GM19452 (cell line): ENCODE measurements around the gene ELMO1.
"Not testable (repeated sequence)": the region's sequence is repeated elsewhere in the genome, so short reads cannot be mapped to it uniquely, and the experiment has no call there.

Experiments
- ATAC-seq: cut with Tn5 transposase; IDR thresholded peaks from one replicate; pipeline ENCODE4 v1.9.1; 2021; ENCODE audit not compliant: unreplicated experiment

ELMO1 gene

DNA sequence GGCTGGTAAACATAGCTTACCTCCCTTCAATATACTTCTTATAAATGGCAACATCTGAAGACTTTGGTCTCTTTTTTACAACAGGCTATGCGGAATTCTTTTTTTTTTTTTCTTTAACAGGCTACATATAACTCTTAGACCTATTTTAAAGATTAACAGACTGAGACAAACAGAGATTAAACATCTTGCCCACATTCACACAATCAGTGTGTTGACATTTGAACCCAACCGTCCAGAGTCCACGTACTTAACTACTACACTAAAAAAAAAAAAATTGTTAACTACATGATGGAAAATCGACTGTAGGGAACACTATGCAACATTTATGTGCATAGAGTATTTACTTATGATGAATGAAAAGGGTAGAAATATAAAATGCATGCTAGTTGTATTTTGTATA, 298.5 kb downstream of the ELMO1 start:
- no peak for ATAC-seq

DNA sequence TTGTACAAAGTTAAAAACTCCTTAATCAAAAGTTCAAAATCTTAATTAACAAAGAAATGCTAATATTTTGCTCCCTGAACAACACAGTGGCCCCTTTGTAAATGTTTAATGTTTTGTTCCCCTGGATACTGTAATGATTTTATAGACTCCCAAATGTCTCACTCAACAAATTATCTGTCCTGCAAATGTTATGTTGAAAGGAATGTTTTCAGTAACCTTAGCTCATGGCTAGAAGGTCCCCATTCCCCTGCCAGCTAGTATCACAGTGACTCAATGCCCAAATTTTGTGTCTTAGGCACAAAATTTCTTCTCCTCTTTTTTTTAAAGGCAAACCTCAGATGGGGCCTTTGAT, 298.9 kb downstream of the ELMO1 start:
- ATAC-seq = no peak

DNA sequence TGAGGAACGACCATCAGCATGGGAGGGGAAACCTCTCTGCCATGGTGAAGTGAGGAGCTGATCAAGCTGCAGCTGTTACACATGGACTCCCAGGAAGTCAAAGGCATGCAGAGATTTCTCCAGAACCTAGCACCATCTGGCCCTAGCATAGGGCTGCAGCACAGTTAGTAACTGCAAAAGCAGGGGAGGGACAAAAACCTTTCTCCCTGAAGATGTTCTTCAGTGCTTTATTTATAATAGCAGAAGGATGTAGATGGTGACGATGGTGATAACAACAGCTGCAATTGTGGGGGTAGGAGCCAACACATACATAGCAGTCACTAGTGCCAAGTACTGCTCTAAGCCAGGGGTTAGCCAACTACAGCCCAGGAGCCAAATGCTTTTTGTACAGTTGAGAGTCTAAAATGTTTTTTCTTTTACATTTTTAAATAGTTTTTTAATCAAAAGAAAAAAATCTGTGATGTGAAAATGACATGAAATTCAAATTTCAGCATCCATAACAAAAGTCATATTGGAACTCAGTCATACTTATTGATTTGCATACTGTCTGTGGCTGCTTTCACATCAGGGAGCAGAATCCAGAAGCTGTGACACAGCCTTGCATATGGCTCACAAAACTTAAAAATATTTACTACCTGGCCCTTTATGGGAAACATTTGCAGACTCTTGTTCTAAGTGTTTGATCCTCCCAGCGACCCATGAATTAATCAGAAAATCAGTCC, 299.5 kb downstream of the ELMO1 start:
- ATAC-seq = no peak

DNA sequence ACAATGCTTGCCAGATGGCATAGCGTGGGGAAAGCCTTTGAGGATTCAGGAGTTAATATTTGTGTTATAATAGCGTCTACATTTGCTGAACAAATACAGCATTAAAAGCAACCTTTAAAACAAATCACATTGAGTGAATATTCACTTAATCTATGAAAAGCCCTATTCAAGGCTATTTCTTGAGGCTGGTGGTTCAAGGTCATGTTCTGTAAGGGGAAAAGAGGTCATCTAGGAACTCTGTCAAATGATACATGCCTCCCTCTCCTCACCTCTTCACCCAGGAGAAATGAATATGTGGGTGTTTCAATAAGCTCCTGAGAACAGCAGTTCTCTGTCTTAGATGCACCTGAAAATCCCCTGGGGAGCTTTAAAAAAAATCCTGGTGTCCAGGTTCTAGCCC, 303.0 kb downstream of the ELMO1 start:
- no peak for ATAC-seq

DNA sequence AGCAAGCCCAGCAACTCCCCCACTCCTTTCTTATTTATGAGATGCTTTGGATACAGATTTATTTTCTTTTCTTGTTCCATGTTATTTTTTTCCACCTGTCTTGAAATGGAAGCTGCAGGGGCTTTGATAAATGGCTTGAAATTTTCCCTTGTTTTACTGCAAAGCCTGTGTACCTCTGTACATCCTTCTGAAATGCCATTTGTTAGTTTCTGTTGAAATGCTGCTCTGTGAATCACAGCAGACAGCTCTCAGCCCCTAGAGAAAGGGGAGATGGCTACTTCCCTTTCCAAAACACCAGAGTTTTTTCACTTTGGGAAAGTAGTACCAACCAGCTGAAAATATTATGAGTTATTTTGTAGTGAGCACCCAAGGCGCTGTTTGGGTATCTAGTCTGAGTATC, 304.2 kb downstream of the ELMO1 start:
- no peak for ATAC-seq

DNA sequence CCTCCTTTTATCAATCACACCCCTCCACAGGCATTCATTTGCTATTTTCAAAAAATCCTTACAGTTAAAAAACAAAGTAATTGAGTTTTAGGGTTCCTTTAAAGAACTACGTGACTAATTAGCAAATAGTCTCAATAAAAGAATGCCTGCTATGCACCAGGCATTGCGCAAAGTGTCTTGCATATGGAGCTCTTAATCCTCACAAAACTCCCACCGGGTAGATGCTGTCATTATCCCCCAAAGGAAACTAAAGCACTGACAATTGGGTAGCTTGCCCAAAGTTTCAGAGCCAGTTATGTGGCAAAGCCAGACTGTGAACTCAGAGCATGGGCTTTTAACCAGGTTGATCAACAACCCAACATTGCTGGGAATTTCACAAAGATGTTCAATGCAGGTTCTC, 305.7 kb downstream of the ELMO1 start:
- no peak for ATAC-seq

DNA sequence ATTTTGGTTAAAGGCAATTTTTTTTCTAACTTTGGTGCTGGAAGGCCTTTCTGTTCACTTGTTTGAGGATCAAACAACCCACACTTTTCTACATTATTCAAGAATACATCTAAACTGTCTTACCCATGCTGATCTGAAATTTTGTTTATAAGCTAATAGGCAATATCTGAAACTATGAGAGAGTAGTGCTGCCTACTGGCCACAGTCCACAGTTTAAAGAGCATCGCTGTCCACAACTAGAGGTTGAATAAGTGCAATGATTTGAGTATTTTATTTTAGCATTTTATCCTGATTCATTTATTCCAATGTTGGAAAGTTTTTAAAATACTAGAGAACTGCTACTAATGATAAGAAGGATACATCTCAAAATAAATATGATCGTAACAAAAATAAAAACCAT, 306.9 kb downstream of the ELMO1 start:
- no peak for ATAC-seq

DNA sequence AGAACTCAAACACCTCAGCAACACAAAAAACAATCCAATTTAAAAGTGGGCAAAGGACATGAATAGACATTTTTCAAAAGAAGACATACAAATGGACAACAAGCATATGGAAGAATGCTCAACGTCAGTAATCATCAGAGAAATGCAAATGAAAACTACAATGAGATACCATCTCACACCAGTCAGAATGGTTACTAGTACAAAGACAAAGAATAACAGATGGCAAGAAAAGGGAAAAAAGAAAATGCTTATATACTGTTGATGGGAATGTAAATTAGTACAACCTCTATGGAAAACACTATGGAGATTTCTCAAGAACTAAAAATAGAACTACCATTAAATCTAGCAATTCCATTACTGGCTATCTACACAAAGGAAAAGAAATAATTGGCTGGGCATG, 314.8 kb downstream of the ELMO1 start:
- not testable (repeated sequence) for ATAC-seq

DNA sequence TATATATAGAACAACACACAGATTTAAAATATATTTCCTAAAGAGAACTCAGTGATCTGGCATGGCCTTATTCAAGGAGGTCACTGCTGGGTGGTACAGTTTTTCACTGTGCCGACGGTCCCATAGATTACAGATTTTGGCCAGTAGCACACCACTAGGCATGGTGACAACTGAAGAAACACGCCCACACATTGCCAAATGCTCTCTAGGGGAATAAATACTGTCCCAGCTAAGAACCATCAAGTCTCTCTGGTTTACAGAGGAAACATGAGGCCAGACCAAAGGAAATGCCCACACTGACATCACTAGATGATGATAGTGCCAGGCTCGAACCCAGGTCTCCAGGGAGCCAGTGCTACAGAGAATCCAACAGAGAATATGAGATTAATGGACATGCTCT, 316.8 kb downstream of the ELMO1 start:
- ATAC-seq = no peak

DNA sequence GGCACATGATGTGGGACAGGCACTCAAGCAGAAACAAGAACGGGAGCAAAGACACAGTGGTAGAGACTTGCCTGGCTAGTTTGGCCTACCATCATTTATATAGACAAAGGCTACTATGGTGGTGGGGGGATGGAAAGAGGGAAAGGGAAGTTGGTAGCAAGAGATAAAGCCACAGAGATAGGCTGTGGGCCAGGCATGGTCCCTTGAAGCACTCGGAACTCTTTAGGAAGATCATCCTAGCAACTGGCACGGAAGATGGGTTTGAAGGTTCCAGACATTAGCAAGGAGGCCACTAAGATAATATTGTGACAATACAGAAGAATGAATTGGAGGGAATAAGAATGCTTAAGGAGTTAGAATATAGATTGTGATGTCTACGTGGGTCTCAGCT, 319.6 kb downstream of the ELMO1 start:
- ATAC-seq = no peak

DNA sequence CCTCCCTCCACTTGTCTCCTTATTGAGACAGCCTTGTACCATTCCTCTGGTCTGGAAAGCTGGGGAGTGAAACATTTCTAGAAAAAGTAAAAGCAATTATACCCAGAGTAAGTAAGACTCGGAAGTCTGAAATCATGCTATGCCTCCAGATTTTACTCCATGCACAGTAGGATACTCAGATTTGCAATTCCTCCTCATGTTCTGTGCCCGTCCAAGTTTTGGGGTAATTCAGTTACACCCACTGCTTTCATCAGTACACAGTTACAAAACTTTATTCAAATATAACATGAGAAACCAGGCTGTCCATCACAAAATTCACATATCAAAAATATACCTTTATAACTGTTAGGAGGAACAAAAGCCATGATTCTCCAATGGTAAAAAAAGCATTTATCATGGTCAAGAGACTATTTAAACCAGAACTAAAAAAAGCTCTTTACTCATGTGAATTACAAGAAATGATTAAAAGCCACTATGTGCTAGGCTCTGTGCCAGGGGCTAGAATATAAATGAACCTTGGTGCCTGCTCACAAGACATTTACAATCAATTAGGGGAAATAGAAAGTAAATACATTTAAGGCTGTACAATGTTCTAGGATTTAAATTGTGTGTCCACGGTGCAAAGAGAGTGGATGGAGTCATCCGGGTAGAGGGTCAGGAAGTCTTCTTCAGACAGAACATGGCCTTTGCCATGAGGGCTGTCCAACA, 320.2 kb downstream of the ELMO1 start:
- ATAC-seq = no peak

DNA sequence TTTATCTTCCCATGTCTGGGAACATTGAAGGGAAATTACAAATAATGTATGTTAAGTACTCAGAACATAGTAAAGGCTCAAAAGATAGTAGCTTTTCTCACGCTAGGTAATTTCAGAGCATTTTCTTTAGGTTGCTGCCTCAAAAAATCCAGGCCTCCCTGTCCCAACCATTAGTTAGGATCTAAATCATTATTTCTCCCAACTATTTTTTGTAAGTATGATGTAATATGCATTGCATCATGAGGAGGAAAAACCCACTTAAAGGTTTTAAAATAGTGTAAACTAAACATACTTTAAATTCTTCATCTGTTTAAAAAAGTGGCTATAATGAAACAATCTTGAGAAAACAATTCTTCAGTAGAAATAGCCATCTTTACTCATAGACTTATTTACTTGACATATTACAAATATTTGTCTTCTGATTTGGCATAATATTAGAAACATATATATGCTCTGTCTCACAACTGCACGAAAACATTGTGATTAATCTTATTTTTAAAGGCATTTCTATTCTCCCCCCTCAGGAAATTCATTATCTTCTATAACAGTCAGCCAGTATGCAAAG, 329.3 kb downstream of the ELMO1 start:
- no peak for ATAC-seq

DNA sequence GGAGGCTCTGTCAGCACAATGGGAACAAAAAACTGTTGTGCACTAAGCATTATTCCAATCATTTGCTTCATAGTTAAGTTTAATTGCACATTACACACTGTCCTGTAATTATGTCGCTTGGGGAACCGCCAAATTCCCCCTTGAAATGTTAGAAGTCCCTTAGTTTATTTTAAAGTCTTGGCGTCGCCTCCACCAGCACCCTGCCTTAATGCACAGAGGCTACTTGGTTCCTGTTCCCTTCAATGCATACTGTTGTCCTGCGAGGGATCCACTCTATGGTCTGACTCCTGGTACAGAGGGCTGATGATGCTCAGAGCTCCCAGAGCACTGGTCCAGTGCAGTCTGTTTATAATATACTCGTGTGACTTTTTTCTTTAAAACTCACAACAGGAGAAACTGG, 330.7 kb downstream of the ELMO1 start:
- ATAC-seq = no peak

DNA sequence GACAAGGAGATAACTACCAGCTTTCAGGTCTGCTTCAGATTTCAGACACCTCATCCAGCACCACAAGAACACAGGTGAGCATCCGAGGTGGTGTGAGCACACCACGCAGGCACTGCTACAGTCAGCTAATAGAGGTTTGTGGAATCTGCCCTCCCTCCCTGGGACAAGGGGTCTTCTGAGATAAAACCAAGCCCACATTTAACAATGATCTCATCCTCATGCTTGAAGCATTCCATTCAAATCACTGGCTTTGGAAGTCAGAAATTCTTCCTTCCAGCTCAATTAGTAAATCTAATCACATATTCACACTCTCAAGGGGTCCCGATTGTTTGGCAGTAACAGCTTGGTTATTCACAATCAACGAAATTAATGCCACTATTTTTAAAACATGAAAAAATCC, 331.4 kb downstream of the ELMO1 start:
- no peak for ATAC-seq

DNA sequence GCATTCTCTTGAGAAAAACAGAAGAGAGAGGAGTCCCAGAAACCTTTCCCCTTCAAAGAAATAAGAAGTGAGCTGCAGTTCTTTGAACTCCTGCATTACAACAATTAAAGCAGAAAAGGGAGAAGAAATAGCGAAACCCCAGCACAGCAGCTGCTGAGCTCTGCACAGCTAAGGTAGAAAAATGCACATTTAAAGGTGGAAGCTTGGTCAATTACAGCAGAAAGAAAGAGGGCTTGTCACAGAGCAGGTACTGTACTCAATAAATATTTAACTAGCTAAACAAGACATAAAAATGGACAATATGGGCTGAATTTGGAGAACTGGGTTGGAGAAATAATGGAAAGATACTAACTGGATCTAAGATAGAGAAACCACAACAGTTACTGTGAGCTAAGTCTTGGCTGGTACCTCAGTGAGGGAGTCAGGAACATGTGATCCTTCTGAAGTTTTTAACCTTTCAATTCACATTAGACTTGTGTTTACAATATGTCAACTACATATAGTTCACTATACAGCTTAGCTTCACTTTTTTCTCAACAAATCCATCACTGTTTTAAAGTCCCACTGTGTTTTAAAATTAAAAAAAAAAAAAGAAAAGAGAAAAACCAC, 332.5 kb downstream of the ELMO1 start:
- no peak for ATAC-seq

DNA sequence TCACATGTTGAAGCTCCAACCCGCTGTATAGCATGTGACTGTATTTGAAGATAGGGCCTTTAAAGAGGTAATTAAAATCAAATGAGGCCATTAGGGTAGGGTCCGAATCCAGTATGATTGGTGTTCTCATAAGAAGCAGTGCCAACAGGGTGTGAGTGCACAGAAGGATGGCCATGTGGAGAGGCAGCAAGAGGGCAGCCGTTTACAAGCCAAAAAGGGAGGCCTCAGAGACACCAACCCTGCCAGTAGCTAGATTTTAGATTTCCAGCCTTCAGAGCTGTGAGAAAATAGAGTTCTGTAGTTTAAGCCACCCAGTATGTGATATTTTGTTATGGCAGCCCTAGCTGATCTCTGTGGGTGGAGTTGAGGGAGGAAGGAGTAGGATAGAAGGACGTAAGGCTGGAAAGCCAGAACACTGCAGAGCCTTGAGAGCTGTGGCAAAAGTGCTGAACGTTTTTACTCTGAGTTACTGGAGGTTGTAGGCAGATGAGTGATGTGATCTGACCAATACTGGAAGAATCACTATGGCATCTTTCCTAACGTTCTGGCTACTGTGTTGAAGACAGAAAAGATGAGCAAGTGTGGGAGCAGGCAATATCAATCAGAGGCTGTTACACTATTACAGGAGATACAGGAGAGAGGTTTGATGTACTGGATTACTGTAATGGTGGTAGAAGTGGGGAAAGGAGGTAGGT, 334.9 kb downstream of the ELMO1 start:
- no peak for ATAC-seq

DNA sequence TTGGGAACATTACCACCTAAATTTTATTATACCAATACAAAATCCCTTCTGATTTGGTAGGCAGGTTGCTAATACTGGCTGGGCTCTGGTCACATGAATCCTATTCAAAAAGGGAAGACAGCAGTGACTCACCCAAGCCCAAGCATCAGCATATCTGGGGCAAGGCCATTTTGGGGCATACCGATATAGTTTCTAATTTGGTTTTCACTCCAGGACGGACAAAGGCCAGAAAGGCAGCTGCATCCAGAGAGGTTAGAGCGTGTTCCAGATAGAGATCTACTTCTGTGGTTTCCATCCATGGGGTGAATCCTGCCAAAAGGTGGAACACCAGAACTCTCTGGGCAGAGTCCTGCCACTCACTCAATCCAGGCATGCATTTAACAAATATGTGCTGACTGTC, 335.8 kb downstream of the ELMO1 start:
- no peak for ATAC-seq

DNA sequence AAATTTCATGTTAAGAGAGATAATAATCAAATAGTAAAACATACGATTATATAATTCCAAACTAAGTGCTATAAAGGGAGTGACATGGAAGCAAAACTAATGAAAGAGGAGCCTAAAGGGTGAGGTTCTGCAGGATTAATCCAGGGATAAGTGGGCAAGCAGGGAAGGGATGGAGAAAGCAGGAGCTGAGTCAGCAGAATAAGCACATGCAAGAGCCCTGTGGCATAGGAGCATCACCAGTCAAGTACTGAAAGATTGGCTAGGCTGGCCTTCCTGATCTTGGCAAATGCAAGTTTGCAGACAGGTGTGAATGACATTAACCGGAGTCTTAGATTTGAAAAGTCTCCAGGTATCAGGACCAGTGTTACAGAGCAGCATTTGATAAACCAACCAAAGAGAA, 336.4 kb downstream of the ELMO1 start:
- ATAC-seq = no peak

DNA sequence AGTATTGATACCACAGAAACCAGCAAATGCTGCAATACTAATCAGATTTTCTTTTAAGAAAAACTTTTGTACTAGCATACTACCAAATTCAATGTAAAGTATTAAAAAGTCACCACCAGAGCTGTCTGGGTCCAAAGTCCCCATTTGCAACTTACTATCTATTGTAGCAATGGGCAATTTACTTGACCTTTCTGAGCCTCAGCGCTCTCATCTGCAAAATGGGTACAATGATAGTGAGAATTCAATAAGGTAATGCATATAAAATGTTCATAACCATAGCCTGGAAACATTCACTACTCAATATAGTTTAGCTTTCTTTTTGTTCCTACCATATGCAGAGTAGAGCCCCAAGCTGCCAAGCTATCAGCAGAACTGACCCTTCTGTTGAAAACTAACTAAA, 337.2 kb downstream of the ELMO1 start:
- no peak for ATAC-seq

DNA sequence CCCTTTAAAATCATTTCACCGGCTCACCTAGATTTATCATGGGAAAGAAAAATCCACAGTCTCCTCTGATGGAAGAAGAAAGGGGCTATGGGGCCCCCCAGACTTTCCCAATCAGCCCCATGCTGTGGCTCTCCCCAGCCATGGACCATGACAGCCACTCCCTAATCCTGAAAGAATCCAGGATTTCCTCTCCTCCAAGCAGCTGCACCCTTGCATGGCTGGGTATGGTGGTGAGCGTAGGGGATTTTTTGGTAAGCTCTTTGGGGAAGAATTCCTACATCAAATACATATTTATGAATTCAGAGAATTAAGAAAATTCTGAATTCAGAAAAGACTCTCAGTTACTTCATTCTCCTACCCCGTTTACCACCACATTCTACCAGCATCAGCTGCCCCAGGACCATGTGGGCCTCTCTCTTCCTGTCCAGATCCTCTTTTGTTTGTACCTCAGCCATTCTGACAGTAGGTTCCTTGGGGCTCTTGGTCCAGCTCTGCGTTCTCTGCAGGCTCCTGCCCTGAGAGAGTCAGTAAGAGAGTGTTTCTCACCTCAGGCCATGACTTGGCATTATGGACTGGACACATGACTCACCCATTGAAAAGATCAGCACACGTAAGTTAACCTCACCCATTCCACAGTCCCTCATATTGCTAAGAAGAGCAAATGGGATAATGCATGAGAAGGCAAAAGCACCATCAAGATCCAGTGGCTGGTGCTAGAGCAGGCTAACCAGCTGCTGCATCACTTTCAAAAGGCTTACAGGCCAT, 337.8 kb downstream of the ELMO1 start:
- no peak for ATAC-seq

DNA sequence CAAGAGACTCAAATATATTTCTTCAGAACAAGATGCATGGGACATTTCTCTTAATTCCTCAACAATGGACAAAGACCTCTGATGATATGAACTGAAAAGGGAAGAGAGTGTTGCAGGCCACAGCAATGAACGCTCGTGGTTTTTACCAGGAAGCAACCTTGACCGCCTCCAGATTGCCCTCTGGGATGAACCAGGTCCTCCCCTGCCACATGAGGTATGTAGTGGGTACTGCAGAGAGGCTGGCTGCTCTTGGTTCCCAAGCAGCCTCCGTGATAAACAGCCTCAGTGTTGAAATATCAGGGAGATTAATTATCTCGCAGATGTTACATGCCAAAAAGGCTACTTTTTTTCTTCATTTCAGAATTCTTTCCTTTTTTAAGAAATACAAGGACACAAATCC, 338.8 kb downstream of the ELMO1 start:
- ATAC-seq = no peak
